HG02943 (cell line): Measurements from ENCODE around the gene RASAL2.
"Not testable (repeated sequence)": the region's sequence is repeated elsewhere in the genome, so short reads cannot be mapped to it uniquely, and the experiment has no call there.

Source experiments
- ATAC-seq: cut with Tn5 transposase; IDR thresholded peaks from one replicate; pipeline ENCODE4 v1.9.1; 2021; ENCODE audit warnings: mild to moderate bottlenecking, low read depth, moderate library complexity; ENCODE audit not compliant: unreplicated experiment

The RASAL2 gene

GRCh38 chr1:178109348-178110143 lies 15.6 kb downstream of the RASAL2 start:
- no peak for ATAC-seq

- no peak for ATAC-seq
These were observed 21.4 kb downstream of the RASAL2 start for GRCh38 chr1:178115260-178115659.

DNA sequence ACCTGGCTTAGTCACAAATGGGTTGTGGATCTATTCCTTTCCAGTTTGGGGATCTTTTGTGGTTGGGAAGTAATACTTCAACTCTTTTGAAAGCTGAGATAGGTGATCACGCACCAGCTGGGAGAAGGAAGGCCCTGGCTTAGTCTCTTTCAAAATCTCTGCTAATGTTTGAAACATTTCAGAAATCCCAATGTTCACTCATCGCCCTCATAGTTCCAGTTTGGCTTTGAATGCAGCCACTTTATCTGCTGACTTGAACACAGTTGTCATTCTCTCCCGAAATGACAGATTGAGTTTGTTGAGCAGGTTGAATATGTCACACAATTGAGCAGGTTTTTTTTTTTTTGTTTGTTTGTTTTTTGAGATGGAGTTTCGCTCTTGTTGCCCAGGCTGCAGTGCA lies 24.6 kb downstream of the RASAL2 start:
- no peak for ATAC-seq

DNA sequence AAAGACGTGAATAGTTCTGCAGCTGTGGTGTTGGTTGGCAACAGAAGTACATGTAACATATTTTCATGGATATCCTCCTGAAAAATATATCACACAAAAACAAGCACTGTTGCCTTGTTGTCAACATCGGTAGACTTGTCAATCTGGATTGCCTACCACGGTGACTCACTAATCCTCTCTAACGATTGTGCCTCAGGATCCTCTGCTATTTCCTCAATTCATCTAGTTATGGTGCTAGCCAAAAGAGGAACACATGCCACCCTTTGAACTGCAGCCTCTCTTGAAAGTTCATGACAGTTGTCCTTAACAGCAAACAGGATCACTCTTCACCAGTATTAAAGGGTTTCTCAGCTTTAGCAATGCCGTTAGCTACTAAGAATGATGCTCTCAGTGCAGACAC lies 25.7 kb downstream of the RASAL2 start:
- ATAC-seq, result no peak

- no peak for ATAC-seq
These were observed 26.2 kb downstream of the RASAL2 start for GRCh38 chr1:178120088-178120487.

DNA sequence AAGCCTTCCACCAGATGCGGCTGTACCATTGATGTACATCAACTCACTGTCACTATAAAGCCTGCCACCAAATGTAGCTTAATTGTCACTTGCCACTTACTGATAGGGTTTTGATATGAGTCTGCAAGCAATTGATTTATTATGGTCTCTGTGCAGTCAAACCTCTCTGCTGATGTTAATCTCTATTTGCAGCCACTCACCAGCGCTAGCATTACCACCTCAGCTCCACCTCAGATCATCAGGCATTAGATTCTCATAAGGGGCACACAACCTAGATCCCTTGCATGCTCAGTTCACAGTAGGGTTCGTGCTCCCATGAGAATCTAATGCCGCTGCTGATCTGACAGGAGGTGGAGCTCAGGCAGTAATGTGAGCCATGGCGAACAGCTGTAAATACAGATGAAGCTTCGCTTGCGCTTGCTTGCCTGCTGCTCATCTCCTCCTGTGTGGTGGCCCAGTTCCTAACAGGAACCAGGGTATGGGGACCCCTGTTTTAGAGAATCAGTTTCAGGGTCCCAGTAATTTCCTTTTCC lies 26.7 kb downstream of the RASAL2 start:
- ATAC-seq, result not testable (repeated sequence)

- no peak for ATAC-seq
These were observed 28.0 kb downstream of the RASAL2 start for GRCh38 chr1:178121883-178122282.

- ATAC-seq, result no peak
These were observed 28.4 kb downstream of the RASAL2 start for GRCh38 chr1:178122283-178122682.

- ATAC-seq, result no peak
These were observed 30.2 kb downstream of the RASAL2 start for GRCh38 chr1:178124115-178124514.

GRCh38 chr1:178126261-178126660 lies 32.4 kb downstream of the RASAL2 start:
- no peak for ATAC-seq

DNA sequence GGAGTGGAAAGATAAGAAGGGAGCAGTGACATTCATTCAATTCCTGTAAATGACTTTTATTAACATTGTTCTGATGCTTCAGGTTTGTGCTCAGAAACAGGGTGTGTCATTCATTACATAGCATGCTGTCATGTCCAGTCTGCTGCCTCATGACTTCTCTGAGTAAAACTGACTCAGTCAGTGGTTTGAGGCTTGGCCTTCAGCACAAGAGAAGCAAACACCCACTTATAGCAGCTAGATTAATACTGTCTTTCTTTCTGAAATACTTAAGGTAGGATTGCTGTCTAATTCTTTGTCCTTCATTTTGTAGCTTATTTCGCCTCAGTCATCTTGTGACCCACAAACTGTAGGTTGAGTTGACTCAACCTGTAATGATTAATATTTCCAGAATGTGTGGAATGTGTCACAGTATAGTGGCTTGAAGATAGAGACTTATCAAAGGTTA lies 32.9 kb downstream of the RASAL2 start:
- no peak for ATAC-seq

DNA sequence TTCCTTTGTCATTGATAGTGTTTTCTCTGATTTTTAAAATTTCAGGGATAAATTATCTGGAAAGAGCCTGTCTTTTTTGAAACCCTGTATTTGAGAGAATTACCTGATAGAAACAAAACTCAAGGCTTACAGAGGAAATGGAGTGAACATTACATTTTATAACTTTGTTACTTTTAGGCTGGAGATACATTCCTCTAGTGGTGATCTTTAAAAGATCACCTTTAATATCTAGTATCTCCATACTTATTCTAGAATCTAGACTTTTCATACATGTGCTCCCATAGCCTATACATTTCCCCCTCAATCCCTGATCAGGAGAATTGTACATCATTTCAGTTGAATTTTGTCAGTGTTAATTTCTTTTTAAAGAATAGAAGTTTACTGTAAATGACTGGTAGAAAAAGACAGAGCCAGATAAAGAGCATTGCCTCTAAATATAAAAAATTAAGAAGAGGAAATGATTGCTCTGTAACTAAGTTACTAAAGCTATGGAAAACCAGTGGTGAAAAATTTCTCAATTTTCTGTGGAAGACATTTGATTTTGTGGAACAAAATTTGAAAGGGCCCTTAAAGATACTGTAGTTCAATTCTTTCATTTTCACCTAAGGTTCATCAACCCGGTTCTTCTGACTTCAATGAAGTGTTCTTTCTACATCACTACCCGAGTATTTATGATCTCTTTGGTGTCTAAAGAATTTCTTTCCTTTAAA lies 33.7 kb downstream of the RASAL2 start:
- no peak for ATAC-seq

GRCh38 chr1:178133239-178133989 lies 39.5 kb downstream of the RASAL2 start:
- ATAC-seq, result no peak

GRCh38 chr1:178134061-178134460 lies 40.2 kb downstream of the RASAL2 start:
- no peak for ATAC-seq

DNA sequence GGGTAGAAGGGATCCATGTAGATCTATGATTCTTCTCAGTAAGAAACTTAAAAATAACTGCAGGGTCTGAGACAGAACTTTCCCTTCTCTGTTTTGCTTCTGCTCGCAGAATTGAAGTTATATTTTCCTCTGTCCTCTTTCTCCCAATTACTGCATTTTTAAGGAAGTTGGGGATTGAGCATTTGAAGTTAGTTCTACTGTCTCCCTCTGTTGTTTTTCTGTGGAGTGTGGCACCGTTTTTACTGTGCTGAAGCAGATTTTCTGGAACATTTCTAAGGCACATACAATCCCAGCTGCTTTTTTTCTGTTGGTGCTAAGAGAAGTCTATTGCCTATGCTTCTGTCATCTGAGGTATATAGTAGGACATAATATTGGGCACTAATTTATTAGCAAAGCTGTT lies 43.3 kb downstream of the RASAL2 start:
- no peak for ATAC-seq

GRCh38 chr1:178142806-178143205 lies 48.9 kb downstream of the RASAL2 start:
- ATAC-seq, result no peak

DNA sequence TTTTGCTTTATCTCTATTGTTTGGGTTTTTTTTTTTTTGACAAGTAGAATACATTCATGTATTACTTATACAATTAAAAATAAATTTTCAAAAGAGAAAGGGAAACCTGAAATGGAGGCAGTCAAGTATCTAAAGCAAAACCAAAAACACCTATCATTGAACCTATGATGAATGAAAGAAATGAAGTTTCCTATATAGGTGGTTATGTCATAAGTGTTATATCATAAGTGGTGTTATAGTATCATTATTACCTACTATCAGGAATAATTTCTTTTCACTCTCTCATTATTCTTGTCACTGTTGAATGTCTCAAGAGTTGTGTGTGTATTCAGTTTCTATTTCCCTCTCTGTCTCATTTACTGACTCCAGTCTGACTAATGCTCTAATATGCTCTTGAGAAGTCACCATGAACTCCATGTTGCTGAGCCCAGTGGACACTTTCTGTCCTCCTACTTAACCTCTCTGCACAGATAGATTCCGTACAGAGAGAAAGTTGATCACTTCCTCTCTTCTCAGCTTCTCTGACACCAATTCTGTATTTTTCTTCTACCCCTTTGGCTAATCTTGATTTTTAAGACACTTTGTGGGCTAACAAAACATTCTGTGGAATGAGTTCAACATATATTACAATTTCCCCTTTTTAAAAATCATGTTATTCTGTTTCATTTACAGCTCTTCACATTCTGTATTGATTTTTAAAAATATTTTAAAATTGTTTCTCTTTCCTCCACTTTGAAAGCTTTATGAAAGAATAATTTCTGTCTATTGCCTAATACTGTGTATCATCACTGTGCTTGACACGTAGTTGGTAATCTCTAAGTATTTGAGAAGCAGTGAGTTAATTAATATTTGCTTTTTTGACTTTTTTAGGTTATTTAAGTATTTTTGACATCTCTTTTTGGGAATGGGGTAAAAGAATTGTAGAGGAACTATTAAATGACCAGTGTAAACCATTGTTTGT lies 50.1 kb downstream of the RASAL2 start:
- no peak for ATAC-seq

- no peak for ATAC-seq
These were observed 51.7 kb downstream of the RASAL2 start for GRCh38 chr1:178145605-178146004.

DNA sequence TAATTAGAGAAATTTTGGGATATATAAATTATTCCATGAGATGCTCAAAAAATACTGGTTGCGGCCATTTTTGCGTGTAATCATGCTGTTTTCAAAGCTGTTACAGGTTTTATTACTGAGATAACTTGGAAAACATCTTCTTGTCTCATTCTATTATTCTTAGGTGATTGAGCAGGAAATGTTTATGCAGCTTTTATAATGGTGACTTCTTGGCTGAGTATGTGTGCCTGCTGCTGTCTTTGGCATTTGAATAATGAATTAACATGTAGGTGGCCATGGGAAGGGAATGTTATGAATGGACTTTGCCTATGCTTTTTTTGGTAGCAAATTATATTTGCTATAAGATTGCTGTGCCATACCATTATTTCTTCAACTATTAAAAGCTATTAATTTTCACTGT lies 52.5 kb downstream of the RASAL2 start:
- ATAC-seq, result no peak

DNA sequence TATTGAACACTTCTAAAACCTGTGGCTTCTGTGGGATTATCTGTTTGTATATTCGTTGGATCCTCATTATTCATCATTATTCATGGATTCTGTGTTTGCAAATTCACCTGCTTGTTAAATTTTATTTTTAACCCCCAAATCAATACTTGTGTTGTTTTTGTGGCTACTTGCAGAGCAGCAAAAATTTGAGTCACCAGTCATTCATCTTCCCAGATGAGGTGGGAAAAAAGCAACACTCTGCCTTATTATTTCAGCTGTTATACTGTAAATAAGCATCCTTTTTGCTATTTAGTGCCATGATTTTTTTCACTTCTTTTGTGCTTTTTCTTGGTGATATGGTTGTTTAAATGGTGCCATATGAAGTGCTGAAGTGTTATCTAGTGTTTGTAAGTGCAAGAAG lies 56.7 kb downstream of the RASAL2 start:
- ATAC-seq, result no peak
